Measurements from ENCODE around the gene SLAIN1.

SLAIN1 gene

DNA sequence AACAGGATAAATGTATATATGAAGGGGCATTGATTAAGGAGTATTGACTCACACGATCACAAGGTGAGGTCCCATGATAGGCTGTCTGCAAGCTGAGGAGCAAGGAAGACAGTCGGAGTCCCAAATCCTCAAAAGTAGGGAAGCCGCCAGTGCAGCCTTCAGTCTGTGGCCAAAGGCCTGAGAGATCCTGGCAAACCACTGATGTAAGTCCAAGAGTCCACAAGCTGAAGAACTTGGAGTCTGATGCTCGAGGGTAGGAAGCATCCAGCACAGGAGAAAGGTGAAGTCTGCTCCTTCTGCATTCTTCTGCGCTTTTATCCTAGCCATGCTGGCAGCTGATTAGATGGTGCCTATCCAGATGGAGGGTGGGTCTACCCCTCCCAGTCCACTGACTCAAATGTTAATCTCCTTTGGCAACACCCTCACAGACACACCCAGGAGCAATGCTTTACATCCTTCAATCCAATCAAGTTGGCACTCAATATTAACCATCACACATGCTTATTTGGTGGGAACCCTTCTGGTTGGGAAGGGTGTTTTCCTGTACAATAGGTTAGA lies 55.1 kb downstream of the SLAIN1 start:
- no peak for DNase-seq

DNA sequence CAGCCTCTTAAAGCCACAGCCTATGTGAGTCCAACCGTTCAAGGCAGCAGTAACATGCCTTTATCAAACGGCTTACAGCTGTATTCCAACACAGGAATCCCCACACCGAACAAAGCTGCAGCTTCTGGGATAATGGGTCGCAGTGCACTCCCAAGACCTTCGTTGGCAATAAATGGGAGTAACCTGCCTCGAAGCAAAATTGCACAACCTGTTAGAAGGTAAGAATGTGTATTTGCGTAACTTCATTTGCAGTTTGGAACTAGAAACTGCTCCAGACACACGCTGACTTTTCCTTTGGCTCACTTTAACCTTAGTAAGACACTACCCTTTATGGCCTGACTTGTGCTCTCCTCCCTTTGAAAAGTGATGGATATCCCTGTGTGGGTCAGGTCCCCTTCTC lies 63.4 kb downstream of the SLAIN1 start:
- DNase-seq: no peak

DNA sequence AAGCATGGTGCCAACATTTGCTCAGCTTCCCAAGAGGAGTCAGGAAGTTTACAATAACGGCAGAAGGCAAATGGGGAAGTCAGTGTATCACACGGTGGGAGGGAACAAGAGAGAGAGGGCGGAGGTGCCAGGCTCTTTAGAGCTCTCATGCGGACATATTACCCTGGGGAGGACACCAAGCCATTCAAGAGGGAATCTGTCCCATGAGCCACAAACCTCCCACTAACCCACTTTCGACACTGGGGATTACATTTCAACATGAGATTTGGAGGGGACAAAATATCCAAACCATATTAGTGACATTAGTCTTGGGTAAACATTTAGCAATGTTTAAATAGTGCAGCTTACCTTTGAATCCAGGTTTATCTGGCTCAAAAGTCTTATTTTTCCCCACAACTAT lies 69.9 kb downstream of the SLAIN1 start:
- DNase-seq: no peak

DNA sequence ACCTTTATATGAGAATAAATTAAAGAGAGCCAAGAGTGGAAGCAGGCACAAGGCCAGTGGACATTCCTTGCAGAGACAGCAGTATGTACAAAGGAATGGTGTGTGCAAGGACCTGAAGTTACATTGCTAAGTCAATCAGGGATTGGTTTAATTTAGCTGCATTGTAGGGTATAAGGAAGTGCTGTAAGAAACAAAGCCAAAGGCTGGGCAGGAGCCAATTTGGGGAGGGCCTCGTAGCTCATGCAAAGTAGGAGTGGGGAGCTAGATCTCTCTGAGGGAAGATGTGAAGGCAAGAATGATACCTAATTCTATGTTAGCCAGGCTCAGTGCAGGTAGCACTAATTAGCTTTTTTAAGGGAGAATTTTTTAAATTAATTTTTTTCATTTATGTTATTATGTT lies 76.7 kb downstream of the SLAIN1 start:
- no peak for DNase-seq

DNA sequence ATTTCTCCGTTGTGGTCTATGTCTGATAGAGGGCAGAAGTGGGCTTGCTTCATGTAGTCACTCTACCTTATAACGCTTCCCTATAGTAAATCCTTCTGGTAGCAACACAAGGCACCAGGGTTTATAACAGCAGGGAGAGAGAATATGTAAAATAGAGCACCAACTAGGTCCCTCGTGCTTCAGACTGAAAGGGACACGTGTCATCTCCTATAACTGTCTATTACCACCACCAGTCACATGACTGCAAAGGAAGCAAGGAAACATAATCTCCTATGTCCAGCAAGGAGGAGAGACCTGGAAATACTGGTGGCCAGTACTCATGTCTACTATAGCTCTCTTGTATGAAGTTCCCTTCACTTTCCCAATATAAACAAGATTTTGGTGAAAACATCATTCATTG lies 79.2 kb downstream of the SLAIN1 start:
- no peak for DNase-seq

DNA sequence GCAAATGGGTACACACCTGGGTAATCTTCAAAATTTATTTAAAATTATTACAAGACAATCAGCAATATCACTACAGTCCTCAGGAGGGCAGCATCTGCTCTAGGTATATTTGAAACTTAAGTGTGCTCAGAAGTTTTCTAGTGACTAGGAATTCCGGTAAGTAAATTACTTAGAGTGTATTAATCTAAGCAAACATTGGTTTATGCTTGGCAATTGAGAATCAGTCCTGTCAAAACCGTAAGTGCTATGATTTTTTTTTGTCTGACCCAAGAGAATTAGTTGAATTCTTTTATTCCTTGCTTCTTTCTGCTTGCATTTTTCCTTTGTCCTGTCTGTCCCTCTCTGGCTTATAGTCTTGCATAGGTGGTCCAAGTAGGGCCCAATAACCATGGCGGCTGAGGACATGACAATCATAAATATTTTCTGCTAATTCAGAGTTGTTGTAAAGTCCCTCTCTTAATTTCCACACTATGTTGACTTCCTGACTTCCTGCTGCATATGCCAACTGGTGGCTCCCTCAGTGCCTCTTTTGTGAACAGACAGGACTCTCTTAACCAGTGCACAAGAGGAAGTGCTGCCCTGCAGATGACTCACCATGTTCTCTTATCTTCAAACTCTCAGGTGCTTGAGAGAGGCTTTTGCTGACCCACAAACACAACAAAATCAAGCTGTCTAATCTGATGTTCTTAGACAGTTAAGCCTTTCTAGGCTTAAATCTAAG lies 82.2 kb downstream of the SLAIN1 start:
- DNase-seq: no peak

DNA sequence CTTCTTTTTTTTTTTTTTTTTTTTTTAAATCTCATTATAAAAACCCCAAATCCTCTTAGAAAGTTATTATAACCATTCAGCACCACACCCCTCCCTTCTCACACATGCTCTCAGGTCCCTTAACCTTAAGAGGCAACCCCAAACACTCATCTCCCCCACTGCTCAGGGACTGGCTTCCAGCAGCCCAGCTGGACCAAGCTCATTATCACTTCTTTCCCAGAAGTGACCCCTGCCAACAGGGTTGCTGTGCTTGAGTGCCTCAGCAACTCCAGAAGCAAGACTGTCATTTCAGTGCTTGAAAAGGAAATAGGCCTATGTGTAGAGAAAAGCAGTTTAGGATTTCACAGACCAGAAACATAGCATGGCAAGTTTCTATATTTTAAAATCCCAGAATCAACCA lies 84.3 kb downstream of the SLAIN1 start:
- DNase-seq: no peak

DNA sequence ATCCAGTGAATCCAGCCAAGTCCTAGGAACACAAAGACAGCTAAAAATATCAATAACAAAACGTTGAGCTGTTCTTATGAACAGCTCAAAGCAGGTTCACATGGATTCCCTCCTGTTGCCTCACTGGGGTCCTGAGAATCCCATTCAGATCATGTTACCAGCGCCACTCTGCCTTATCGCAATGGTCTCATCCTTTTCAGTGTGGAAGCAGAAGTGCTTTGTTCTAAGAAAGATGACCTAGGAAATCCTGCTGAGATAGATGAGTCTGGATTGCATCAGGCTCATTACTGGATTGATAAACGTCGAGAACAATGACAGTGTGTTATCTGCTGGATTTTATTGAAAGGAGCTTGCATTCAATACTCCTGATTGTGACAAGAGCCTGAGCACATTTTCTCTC lies 87.0 kb downstream of the SLAIN1 start:
- DNase-seq: no peak

DNA sequence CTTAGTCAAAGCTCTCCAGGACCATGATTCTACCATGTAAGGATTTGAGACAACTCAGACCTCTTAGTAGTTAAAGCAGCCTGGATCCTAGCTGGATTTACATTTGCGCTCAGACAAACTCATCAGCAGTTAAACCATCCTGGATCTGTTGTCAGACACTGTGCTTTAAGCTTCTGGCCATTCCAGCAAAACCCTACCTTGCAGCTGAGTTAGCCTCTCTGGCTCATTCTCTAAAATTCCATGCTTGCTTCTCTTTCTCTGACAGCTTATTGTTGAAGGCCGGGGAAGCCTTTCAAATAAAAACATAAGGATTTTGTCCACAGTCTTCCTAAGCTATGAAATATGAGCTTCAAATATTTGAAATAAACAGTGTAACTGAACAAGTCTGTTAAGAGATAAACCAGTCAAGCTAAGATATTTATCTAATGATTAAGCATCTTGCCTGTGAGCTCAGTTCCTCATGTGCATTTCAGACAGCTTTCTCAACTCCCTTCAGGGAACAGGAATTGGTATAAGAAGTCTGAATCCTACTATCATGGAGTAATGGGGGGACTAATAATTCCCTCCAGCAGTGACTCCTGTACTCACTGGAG lies 89.3 kb downstream of the SLAIN1 start:
- no peak for DNase-seq

DNA sequence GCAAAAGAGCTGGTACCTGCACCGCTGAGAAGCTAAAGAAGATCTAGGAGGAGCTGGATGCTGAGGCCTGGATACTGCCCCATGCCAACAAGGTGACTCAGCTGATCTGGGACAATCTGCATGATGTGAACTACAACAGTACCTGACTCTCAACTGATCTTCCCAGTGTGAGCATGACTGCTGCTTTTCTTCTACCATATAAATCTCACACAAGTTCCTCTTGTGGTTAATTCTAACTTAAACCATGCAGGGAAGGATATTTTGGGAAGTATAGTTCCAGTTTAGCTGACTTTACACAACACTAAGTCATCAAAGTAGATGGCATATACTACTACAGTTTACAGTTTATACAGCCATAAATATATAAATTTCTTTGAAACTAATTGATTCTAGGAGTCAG lies 91.9 kb downstream of the SLAIN1 start:
- DNase-seq: no peak

DNA sequence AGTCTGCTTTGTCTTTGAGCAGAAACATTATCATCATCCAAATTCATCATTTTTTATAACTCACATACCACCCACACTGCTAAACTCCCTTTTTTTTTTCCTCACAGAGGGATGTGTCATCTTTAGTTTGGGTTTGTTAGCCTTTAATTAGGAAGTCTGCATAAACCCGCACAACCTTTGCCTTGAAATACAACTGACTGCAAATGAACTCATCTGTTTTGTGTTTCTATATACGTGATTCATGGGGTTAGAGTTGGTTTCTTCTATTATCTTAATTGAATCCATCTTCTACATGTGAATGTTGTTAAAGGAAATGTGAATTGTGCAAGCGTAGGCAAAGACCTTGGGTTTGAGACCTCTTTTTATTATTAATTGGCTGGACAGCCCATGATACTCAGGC lies 102.7 kb downstream of the SLAIN1 start:
- no peak for DNase-seq

DNA sequence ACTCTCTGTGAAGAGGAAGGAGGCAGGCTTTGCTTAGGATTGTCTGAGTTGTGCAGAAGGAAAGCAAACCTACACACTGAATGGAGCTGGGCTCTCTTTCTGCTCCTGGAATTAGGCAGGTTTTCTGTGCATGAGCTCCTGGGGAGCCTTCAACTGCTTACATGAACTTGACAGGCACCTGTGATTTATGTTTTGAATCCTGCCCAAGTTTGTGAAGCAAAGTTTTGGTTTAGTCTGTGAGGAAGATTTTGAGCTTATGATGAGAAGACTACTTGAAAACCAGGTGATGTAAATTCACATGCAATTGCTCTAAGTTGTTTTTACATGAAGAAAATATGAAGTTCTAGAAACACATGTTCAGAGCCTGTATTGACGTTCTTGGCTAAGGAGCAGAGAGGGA lies 109.0 kb downstream of the SLAIN1 start:
- no peak for DNase-seq

DNA sequence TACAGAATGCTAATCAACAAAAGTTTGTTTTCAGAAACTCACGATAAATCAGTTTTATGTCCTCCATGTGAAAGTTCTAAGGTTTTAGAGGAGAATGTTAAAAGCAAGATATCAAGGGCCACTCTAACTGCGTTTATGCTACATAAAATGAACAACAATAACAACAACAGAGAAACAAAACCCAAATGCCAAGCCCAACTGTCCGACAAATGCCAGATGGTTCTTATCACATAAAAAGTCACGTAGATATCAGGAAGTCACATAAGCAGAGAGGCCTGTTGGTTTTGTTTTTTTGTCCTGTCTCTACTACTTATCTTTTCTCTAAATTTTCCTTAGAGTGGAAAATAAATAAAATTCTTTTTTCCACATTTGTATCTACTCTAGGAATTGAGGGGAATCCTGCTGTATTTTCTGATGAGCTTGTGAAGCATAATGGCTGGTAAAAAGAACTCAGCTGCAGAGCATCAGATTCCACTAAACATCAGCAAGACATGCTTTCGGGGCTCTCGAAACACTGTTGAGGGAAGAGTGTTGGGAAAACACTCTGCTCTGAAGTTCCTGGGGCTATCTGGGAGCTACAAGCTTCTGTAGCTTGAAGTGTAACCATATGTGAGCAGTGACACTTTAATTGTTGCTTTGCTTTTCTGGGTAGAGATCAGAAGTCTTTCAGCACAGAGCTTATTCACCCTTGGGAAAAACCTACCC lies 110.1 kb downstream of the SLAIN1 start:
- no peak for DNase-seq

DNA sequence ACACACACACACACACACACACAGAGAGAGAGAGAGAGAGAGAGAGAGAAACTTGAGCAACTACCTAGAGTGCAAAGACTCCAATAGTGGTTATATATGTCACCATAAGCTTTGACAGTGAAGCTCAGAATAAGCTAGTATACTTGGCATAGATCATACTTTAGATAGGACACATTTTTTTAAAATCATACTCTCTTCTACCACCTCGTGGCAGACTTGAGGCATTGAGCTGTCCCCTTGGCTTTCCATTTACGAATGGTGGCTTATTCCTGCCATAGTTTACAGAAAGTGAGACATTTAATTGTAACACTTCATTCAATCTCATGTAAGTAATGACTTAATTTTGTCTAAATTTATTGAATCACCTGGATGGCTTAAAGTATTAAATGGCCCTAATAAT lies 112.9 kb downstream of the SLAIN1 start:
- DNase-seq: no peak

DNA sequence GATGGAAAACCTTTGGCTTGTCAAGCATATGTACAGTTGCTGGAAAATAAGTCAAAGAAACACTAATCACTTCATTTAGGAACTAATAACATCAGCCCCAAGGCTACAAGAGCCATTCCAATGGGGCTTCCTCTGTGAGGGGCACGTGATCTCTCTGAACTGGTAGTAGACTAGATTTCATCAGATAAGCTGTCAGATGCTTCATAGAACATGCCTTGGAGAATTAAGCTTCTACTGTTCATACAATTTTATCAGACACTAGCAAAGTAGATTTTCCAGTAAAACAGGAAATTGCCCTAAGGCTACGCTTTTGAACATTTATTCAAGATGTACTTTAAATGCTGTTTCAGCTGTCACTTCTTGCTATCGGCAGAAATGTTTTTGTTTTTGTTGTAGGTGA lies 113.4 kb downstream of the SLAIN1 start:
- DNase-seq: no peak

DNA sequence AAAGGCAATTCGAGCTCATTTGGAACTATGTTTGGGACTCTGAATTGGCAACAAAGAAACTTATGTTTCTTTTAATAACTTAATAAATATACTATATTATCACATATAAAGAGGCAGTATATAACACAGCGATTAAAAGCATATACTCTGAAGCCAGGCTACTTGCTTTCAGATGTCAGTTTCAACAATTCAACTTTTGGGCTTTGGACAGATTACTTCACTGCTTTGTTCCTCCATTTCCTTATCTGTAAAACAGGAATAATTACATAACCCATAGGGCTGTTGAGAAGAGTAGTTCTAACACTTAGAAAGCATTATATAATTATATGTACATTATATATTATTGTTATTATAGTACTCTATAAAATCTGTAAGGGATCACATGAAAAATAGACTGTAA lies 113.9 kb downstream of the SLAIN1 start:
- DNase-seq: no peak

DNA sequence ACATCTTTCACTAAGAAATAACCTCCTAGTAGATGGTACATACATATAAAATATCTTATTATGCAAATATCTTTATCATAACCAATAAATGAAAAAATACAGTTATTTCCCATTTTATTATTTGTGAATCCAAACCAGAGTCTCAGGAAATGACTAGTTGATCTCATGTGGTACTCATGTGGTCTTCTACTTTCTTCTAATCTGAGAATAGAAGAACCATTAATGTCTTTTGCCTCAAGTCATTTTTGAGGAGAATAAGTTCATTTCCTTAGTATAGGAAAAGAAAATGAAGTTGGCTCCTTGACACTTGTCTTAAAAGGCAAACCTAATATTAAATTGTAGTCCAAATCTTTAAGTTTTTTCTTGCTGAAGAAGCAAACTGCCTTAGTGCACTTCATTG lies 114.5 kb downstream of the SLAIN1 start:
- no peak for DNase-seq

All from activated T-cell treated with anti-CD3 and anti-CD28 coated beads, Interleukin-2, amount 50 U/mL, for 1 hour (primary cell).